Mesenchymal stem cell (in vitro differentiated cells and primary cell): Measurements from ENCODE around the gene TLK1.

Experiments used
- DNase-seq: peaks from one replicate; pipeline ENCODE4 v3.0.0-alpha.2; 2013
- H2AFZ ChIP-seq: one replicate; pipeline ENCODE4 v1.6.1; 2013; ENCODE audit warnings: low read depth, mild to moderate bottlenecking, control low read depth, inconsistent platforms, low read length, moderate library complexity
- H2AK5ac ChIP-seq: 2 replicates; pipeline ENCODE4 v1.6.1; 2013; ENCODE audit warnings: low read length, moderate library complexity, mild to moderate bottlenecking, inconsistent platforms; ENCODE audit not compliant: severe bottlenecking
- H2BK120ac ChIP-seq: one replicate; pipeline ENCODE4 v1.6.1; 2013; ENCODE audit warnings: low read depth, mild to moderate bottlenecking, inconsistent platforms, low read length, moderate library complexity
- H2BK12ac ChIP-seq, 2 experiments: one replicate each; pipeline ENCODE4 v1.6.1; 2013; ENCODE audit warnings: inconsistent platforms in 2 of 2, low read length in 2 of 2, mild to moderate bottlenecking in 2 of 2, moderate library complexity in 2 of 2, control low read depth in 1 of 2
- H2BK15ac ChIP-seq: one replicate; pipeline ENCODE4 v1.6.1; 2013; ENCODE audit warnings: mild to moderate bottlenecking, low read depth, inconsistent platforms; ENCODE audit not compliant: poor library complexity, severe bottlenecking
- H2BK5ac ChIP-seq: 2 replicates; pipeline ENCODE4 v1.6.1; 2013; ENCODE audit warnings: low read depth, mild to moderate bottlenecking, low read length, control low read depth, inconsistent platforms; ENCODE audit not compliant: poor library complexity, severe bottlenecking
- H3K14ac ChIP-seq, 2 experiments: one replicate each; pipeline ENCODE4 v1.6.1; 2013; ENCODE audit warnings: inconsistent platforms in 2 of 2, low read length in 2 of 2, control low read depth in 1 of 2, mild to moderate bottlenecking in 1 of 2, moderate library complexity in 1 of 2
- H3K18ac ChIP-seq, 2 experiments: one replicate each; pipeline ENCODE4 v1.6.1; 2013; ENCODE audit warnings: inconsistent platforms in 2 of 2, low read length in 2 of 2, control low read depth in 1 of 2, low read depth in 1 of 2, mild to moderate bottlenecking in 1 of 2
- H3K23ac ChIP-seq, 2 experiments: one replicate each; pipeline ENCODE4 v1.6.1; 2013; ENCODE audit warnings: inconsistent platforms in 2 of 2, low read length in 2 of 2, mild to moderate bottlenecking in 2 of 2, moderate library complexity in 2 of 2, control low read depth in 1 of 2
- H3K27ac ChIP-seq: 2 replicates; pipeline ENCODE4 v1.5.1; 2013; ENCODE audit warnings: mild to moderate bottlenecking, moderate library complexity, low read length, control low read depth, inconsistent platforms; ENCODE audit not compliant: poor library complexity, severe bottlenecking
- H3K27me3 ChIP-seq, 2 experiments: 2 replicates each; pipeline versions ENCODE4 v1.6.1 to v1.7.0; 2013; ENCODE audit warnings: low read length in 2 of 2, mild to moderate bottlenecking in 2 of 2, moderate library complexity in 2 of 2, control low read depth in 1 of 2, inconsistent platforms in 1 of 2; ENCODE audit not compliant: control insufficient read depth in 1 of 2, insufficient read depth in 1 of 2
- H3K36me3 ChIP-seq, 2 experiments: 2 replicates each; pipeline versions ENCODE4 v1.6.1 to v1.7.0; 2013; ENCODE audit warnings: low read length in 2 of 2, control low read depth in 1 of 2, inconsistent platforms in 1 of 2, low read depth in 1 of 2, mild to moderate bottlenecking in 1 of 2; ENCODE audit not compliant: insufficient read depth in 2 of 2, control insufficient read depth in 1 of 2
- H3K4ac ChIP-seq, 2 experiments: one replicate each; pipeline ENCODE4 v1.6.1; 2013; ENCODE audit warnings: inconsistent platforms in 2 of 2, low read length in 2 of 2, mild to moderate bottlenecking in 2 of 2, moderate library complexity in 2 of 2, control low read depth in 1 of 2, low read depth in 1 of 2
- H3K4me1 ChIP-seq: 2 replicates; pipeline ENCODE4 v1.6.1; 2013; ENCODE audit warnings: low read depth, low read length, control low read depth; ENCODE audit not compliant: control insufficient read depth, insufficient read depth
- H3K4me2 ChIP-seq: 2 replicates; pipeline ENCODE4 v1.6.1; 2013; ENCODE audit warnings: low read length, mild to moderate bottlenecking, inconsistent platforms; ENCODE audit not compliant: poor library complexity, severe bottlenecking
- H3K4me3 ChIP-seq, 2 experiments: 2 replicates each; pipeline versions ENCODE4 v1.5.1 to v1.7.0; 2013; ENCODE audit warnings: low read length in 2 of 2, mild to moderate bottlenecking in 2 of 2, control low read depth in 1 of 2, low read depth in 1 of 2; ENCODE audit not compliant: insufficient read depth in 1 of 2
- H3K79me1 ChIP-seq: replicated peaks from 2 replicates; pipeline ENCODE4 v1.6.1; 2013; ENCODE audit warnings: mild to moderate bottlenecking, control low read depth, low read length, inconsistent platforms; ENCODE audit not compliant: poor library complexity, severe bottlenecking
- H3K9ac ChIP-seq: 2 replicates; pipeline ENCODE4 v1.7.0; 2013; ENCODE audit warnings: mild to moderate bottlenecking, low read length, moderate library complexity
- H3K9me3 ChIP-seq: 2 replicates; pipeline ENCODE4 v1.7.0; 2013; ENCODE audit warnings: mild to moderate bottlenecking, low read length; ENCODE audit not compliant: control insufficient read depth
- H4K8ac ChIP-seq: one replicate; pipeline ENCODE4 v1.6.1; 2013; ENCODE audit warnings: inconsistent platforms, mild to moderate bottlenecking, low read length, moderate library complexity
- H4K91ac ChIP-seq: one replicate; pipeline ENCODE4 v1.6.1; 2013; ENCODE audit warnings: mild to moderate bottlenecking, low read length, inconsistent platforms
- WGBS: methylation state at CpG from one replicate; pipeline ENCODE4 v1.1.7; 2013; ENCODE audit warnings: mixed read lengths; 5-methylcytosine and 5-hydroxymethylcytosine counted together

TLK1 gene

DNA sequence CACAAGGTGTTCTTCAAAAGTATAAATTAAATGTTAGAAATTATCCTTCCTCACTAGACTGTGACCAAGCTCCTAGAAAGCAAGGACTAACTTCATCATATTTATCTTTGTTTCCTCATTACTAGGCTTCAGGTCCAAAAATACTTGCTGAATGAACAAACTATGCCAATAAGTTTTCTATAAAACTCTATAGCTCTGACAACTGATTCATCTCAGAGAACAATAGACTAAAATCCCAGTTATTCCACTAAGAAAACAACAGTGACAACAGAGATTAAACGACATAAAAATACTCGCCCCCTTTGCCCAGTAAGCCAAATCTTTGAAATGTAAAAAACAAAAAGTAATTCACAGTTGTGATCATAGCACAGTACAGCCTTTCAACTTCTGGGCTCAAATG is 13.6 kb downstream of the TLK1 start:
- DNase-seq: no peak
- 95% methylated on average over 2 of the region's 2 CpGs for WGBS
- no peak overlapping the region for H3K4me2 ChIP-seq
- H4K91ac ChIP-seq: no peak overlapping the region
- H3K14ac ChIP-seq: no peak overlapping the region
- no peak overlapping the region for H3K9ac ChIP-seq
- H3K4me1 ChIP-seq: peaks cover 3% of the 10 kb centered on the region
- no peak overlapping the region for H3K27ac ChIP-seq
- peaks cover 2% of the 10 kb centered on the region for H3K79me1 ChIP-seq
- no peak overlapping the region for H4K8ac ChIP-seq
- no peaks in the 10 kb centered on the region for H3K36me3 ChIP-seq
- no peak overlapping the region for H2BK15ac ChIP-seq
- H3K4ac ChIP-seq: no peak overlapping the region
- H3K23ac ChIP-seq: no peak overlapping the region
- no peaks in the 10 kb centered on the region for H3K9me3 ChIP-seq
- no peak overlapping the region for H2BK120ac ChIP-seq
- H2AFZ ChIP-seq: no peak overlapping the region
- no peak overlapping the region for H2AK5ac ChIP-seq
- H2BK5ac ChIP-seq: no peak overlapping the region
- no peak overlapping the region for H2BK12ac ChIP-seq
- H3K18ac ChIP-seq: no peak overlapping the region
- H3K27me3 ChIP-seq: no peaks in the 10 kb centered on the region
- no peak overlapping the region for H3K4me3 ChIP-seq

DNA sequence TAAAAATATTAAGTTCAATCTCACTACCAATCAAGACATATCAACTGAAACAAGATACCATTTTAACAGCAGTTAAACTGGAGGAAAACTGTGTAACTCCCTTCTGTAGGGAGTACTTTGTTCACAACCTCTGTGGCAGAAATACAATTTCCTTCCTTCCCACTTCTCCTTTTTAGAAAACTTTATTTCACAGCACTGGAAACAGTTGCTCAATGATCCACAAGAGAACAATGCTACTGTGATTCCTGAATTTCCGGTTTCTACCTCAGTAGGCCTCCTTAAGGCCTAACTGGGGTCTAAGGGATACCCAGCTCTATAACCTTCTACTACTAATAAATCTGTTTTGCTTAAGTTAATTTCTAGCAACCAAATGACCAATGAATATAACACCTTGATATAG is 14.1 kb downstream of the TLK1 start:
- Histone ChIP-seq H4K91ac (no peak overlapping the region), H3K4me2 (no peak overlapping the region), H3K27ac (no peak overlapping the region), H2AFZ (no peak overlapping the region), H3K4me3 (no peak overlapping the region), H2BK15ac (no peak overlapping the region), H3K27me3 (no peaks in the 10 kb centered on the region), H3K79me1 (peaks cover 2% of the 10 kb centered on the region), H3K9me3 (no peaks in the 10 kb centered on the region), H3K36me3 (no peaks in the 10 kb centered on the region), H4K8ac (no peak overlapping the region), H2AK5ac (no peak overlapping the region), H3K4ac (no peak overlapping the region), H3K18ac (no peak overlapping the region), H2BK12ac (no peak overlapping the region), H2BK120ac (no peak overlapping the region), H3K4me1 (peaks cover 3% of the 10 kb centered on the region), H2BK5ac (no peak overlapping the region), H3K9ac (no peak overlapping the region), H3K14ac (no peak overlapping the region), H3K23ac (no peak overlapping the region)
- 100% methylated on average over 1 of the region's 1 CpG for WGBS
- DNase-seq: no peak

DNA sequence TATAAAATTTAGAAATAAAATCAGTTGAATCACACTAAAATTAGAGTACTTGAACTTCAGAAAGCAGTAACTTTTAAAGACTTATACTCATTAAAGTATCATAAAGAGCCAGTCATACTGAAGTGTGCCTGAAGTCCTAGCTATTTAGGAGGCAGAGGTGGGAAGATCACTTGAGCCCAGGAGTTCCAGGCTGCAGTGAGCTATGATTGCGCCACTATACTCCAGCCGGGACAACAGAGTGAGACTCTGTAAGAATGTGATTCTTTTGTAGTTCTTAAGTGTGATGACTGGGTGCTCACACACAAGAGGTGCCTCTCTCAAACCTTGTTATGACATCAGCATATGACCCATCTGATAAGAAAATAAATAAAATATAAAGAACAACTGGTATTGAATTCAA is 14.6 kb downstream of the TLK1 start:
- Histone ChIP-seq H3K9ac (no peak overlapping the region), H2BK120ac (no peak overlapping the region), H3K18ac (no peak overlapping the region), H3K27me3 (no peaks in the 10 kb centered on the region), H3K23ac (no peak overlapping the region), H3K27ac (no peak overlapping the region), H3K4me2 (no peak overlapping the region), H3K9me3 (no peaks in the 10 kb centered on the region), H3K4ac (no peak overlapping the region), H3K14ac (no peak overlapping the region), H2AFZ (no peak overlapping the region), H2BK5ac (no peak overlapping the region), H3K36me3 (no peaks in the 10 kb centered on the region), H2BK15ac (no peak overlapping the region), H3K79me1 (peaks cover 2% of the 10 kb centered on the region), H2AK5ac (no peak overlapping the region), H3K4me1 (peaks cover 3% of the 10 kb centered on the region), H4K91ac (no peak overlapping the region), H4K8ac (no peak overlapping the region), H3K4me3 (no peak overlapping the region), H2BK12ac (no peak overlapping the region)
- 100% methylated on average over 2 of the region's 2 CpGs for WGBS
- DNase-seq: no peak

DNA sequence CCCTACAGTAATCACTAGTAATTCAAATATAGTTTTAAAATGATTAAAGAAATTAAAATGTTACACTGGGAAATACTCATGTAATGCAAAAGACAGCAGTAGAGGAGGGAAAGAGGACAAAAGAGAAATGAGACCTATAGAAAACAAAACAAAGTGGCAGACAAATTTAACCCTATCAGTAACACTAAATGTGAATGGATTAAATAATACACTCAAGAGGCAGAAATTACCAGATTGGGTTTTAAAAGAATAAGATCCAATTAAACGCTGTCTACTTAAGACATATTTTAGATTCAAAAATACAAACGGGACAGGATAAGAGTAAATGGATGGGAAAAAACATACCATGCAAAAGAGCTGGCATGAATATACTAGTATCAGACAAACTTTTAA is 17.0 kb downstream of the TLK1 start:
- whole genome bisulfite sequencing: no CpG with 5 or more reads among the region's 2 CpGs
- Histone ChIP-seq H3K27me3 (no peaks in the 10 kb centered on the region), H2BK15ac (no peak overlapping the region), H3K4me3 (no peak overlapping the region), H3K27ac (no peak overlapping the region), H3K23ac (no peak overlapping the region), H3K18ac (no peak overlapping the region), H2AFZ (no peak overlapping the region), H2AK5ac (no peak overlapping the region), H3K4ac (no peak overlapping the region), H3K4me1 (no peaks in the 10 kb centered on the region), H3K4me2 (no peak overlapping the region), H3K36me3 (no peaks in the 10 kb centered on the region), H3K9ac (no peak overlapping the region), H2BK5ac (no peak overlapping the region), H3K14ac (no peak overlapping the region), H4K8ac (no peak overlapping the region), H2BK12ac (no peak overlapping the region), H4K91ac (no peak overlapping the region), H2BK120ac (no peak overlapping the region), H3K79me1 (peaks cover 2% of the 10 kb centered on the region), H3K9me3 (no peaks in the 10 kb centered on the region)
- no peak for DNase-seq
